ENCODE results near the gene PMEPA1. TPM values are rescaled to one million over a fixed set of nuclear protein-coding genes. Genes with fewer than 3 reads are reported as not detected.
A peak's percentile ranks its signal among the peaks of the same experiment; 100 is the strongest.

Gene PMEPA1
- total RNA-seq, 4 donors from 2014 or later = 9.6 to 47.5 (median 18.9) TPM

GRCh38 chr20:57657535-57658446 is 52.0 kb downstream of the PMEPA1 start:
- H3K9me3 ChIP-seq = no peaks in the 10 kb centered on the region
- peak; percentile 31 for ATAC-seq
- TF ChIP-seq EP300 (IDR thresholded peaks at IDR 0.05) (no peak), POLR2AphosphoS5 (IDR thresholded peaks at IDR 0.05) (peak; percentile 18)
- no peak overlapping the region for H3K4me3 ChIP-seq
- WGBS, 2 donors (ENCODE audit: low coverage in 1 of 2) = 82 to 89% methylated on average over 11 to 19 of the region's 36 CpGs
- H3K27me3 ChIP-seq = no peaks in the 10 kb centered on the region
- peaks cover 0 to 40% (median 0%) of the 10 kb centered on the region in 3 donors for H3K4me1 ChIP-seq
- H3K27ac ChIP-seq = peak overlapping the region in 3 of 4 donors; percentile 20 to 51 (median 50)
- H3K36me3 ChIP-seq = peaks cover 0 to 47% of the 10 kb centered on the region in 2 donors

- Histone ChIP-seq H3K27me3 (no peaks in the 10 kb centered on the region), H3K27ac (peak overlapping the region in 3 of 4 donors; percentile 20 to 51 (median 50)), H3K9me3 (no peaks in the 10 kb centered on the region), H3K4me1 (peaks cover 0 to 34% (median 0%) of the 10 kb centered on the region in 3 donors), H3K36me3 (peaks cover 0 to 55% of the 10 kb centered on the region in 2 donors), H3K4me3 (no peak overlapping the region)
- 60 to 84% methylated on average over 2 to 6 of the region's 20 CpGs for WGBS, 2 donors (ENCODE audit: low coverage in 1 of 2)
- no peak for TF ChIP-seq EP300 (IDR thresholded peaks at IDR 0.05)
- TF ChIP-seq CTCF (IDR thresholded peaks at IDR 0.05) = no peak
- TF ChIP-seq POLR2A (IDR thresholded peaks at IDR 0.05) = no peak
- no peak for ATAC-seq
Measured at GRCh38 chr20:57656821-57657534, 52.8 kb downstream of the PMEPA1 start.

DNA sequence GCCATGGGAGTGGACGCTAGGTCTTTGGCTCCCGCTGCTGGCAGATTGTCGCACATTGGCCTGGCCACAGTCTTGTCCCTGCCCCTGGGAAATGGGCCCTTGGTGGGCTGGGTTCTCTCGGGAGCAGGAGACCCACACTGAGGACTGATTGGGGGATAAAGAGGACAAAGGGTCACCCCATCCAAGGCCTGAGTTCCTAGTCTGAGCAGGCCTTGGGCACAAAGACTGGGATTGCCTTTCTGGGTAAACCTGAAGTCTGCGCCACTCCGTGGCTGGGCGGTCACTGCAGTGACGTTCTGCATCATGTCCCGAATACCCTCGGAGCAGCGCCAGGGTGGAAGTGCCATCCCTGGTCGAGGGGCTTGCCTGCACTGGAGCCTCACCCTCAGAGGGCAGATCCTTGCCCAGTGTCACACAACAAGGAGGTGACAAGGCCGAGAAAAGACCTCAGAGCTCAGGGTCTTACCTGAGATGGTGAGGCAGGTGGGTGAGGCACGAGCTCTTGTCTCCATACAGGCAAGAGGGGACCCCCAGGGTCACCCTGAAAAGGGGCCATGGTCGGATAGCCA is 53.5 kb downstream of the PMEPA1 start:
- no peak for ATAC-seq
- WGBS, 2 donors (ENCODE audit: low coverage in 1 of 2) = 84% methylated on average over 7 of the region's 15 CpGs; no CpG with 5 or more reads in 1 of the 2 donors

DNA sequence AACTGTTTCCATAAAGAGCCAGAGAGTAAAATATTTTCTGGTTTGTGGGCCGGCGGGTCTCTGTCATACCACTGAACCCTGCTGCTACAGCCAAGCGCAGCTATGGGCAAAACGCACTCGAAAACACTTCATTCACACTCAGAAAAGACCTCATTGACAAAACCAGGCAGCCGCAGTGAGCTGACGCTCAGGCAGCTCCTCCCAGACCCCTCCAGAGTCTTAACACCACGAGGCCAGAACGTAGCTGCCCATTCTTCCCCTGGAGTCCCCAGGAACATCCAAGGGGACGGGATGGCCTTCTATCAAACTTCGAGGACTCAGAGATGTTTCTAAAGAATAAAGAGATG is 54.0 kb downstream of the PMEPA1 start:
- Histone ChIP-seq H3K4me3 (no peak overlapping the region), H3K9me3 (no peaks in the 10 kb centered on the region), H3K4me1 (peaks cover 0 to 23% (median 0%) of the 10 kb centered on the region in 3 donors), H3K36me3 (peaks cover 0 to 67% of the 10 kb centered on the region in 2 donors), H3K27me3 (no peaks in the 10 kb centered on the region), H3K27ac (no peak overlapping the region)
- ATAC-seq = no peak
- TF ChIP-seq CTCF (IDR thresholded peaks at IDR 0.05) (no peak), POLR2AphosphoS5 (IDR thresholded peaks at IDR 0.05) (no peak), EP300 (IDR thresholded peaks at IDR 0.05) (no peak), POLR2A (IDR thresholded peaks at IDR 0.05) (no peak)
- no CpG with 5 or more reads among the region's 11 CpGs for WGBS, 2 donors (ENCODE audit: low coverage in 1 of 2)

More for the DNA sequence above, 53.5 kb downstream of the PMEPA1 start:
- Histone ChIP-seq H3K36me3 (peaks cover 0 to 62% of the 10 kb centered on the region in 2 donors), H3K27me3 (no peaks in the 10 kb centered on the region), H3K27ac (peak overlapping the region in 1 of 4 donors; percentile 50), H3K4me3 (no peak overlapping the region), H3K4me1 (peaks cover 0 to 28% (median 0%) of the 10 kb centered on the region in 3 donors), H3K9me3 (no peaks in the 10 kb centered on the region)
- TF ChIP-seq EP300 (IDR thresholded peaks at IDR 0.05) (no peak), CTCF (IDR thresholded peaks at IDR 0.05) (no peak), POLR2AphosphoS5 (IDR thresholded peaks at IDR 0.05) (no peak), POLR2A (IDR thresholded peaks at IDR 0.05) (no peak)
